K562 (cell line): Measurements from ENCODE around the gene ZNF829. TPM values are rescaled to one million over a fixed set of nuclear protein-coding genes. Genes with fewer than 3 reads are reported as not detected.

Source experiments
- ATAC-seq: fragments of 200-7000 bp; cut with Tn5 transposase; 3 replicates; pipeline ENCODE4 v1.9.1; 2020; ENCODE audit warnings: moderate library complexity
- BruUV-seq: library from RNA; stranded (reverse); fragments of 400-500 nt; replicated peaks from 2 replicates; lab custom pipeline; 2021; lab: Mats Ljungman, UMichigan
- CTCF ChIA-PET: fragments of 300-600 bp; formaldehyde crosslinking; extraction: SDS; loops from one replicate; lab custom pipeline; 2021; ENCODE audit warnings: low intra/inter-chr PET ratio; lab: Yijun Ruan, JAX
- POLR2A ChIA-PET: fragments of 300-600, 350-650 bp; sonication (Branson Sonifier 250); formaldehyde crosslinking; extraction: SDS; loops from one replicate; lab custom pipeline; 2021; ENCODE audit warnings: antibody characterized with exemption, inconsistent platforms; lab: Yijun Ruan, JAX
- DNase-seq, 4 experiments: peaks; one replicate each; pipeline versions ENCODE4 v3.0.0 to v3.0.0-alpha.2; 2011 to 2018; ENCODE audit warnings: low spot score in 3 of 4, mixed read lengths in 3 of 4; ENCODE audit errors: extremely low read depth in 1 of 4
- FAIRE-seq: peaks from 2 replicates; lab custom pipeline; 2011; peaks lifted over from hg19 to GRCh38; lab: Jason Lieb, UNC
- H2AFZ ChIP-seq: 2 replicates; pipeline ENCODE4 v1.6.0; 2011; ENCODE audit warnings: low read depth, low read length, control low read depth, inconsistent platforms
- H3K27ac ChIP-seq: fragments of 200-600 bp; 3 replicates; pipeline ENCODE4 v1.8.0; 2011; ENCODE audit warnings: low read depth, mild to moderate bottlenecking, control low read depth, inconsistent platforms, low read length, moderate library complexity, mixed read lengths; ENCODE audit errors: extremely low read depth
- H3K27me3 ChIP-seq, 2 experiments: fragments of 300-600 bp in 1 of 2; 2 replicates in 1 of 2; 3 replicates in 1 of 2; pipeline versions ENCODE4 v1.6.0 to v1.8.0; 2011; ENCODE audit warnings: inconsistent platforms in 2 of 2, low read length in 2 of 2, mild to moderate bottlenecking in 1 of 2, mixed read lengths in 1 of 2, moderate library complexity in 1 of 2; ENCODE audit not compliant: control insufficient read depth in 2 of 2, insufficient read depth in 2 of 2
- H3K36me3 ChIP-seq: fragments of 300-600 bp; 3 replicates; pipeline ENCODE4 v1.8.0; 2011; ENCODE audit warnings: mild to moderate bottlenecking, low read length, inconsistent platforms; ENCODE audit not compliant: control insufficient read depth, insufficient read depth
- H3K4me1 ChIP-seq, 2 experiments: fragments of 200-600 bp in 1 of 2; replicated peaks in 1 of 2; 2 replicates in 1 of 2; 3 replicates in 1 of 2; pipeline versions ENCODE4 v1.5.1 to v1.8.0; 2011; ENCODE audit warnings: inconsistent platforms in 2 of 2, low read length in 2 of 2, mild to moderate bottlenecking in 1 of 2, mixed read lengths in 1 of 2, moderate library complexity in 1 of 2; ENCODE audit not compliant: control insufficient read depth in 2 of 2, insufficient read depth in 2 of 2
- H3K4me2 ChIP-seq: 2 replicates; pipeline ENCODE4 v1.6.1; 2011; ENCODE audit warnings: low read length, control low read depth, inconsistent platforms, mixed read lengths; ENCODE audit not compliant: insufficient read depth
- H3K4me3 ChIP-seq: fragments of 200-600 bp; sonication (generic), shearing (Covaris generic); 2 replicates; pipeline ENCODE4 v1.5.1; 2016; ENCODE audit warnings: control low read depth, inconsistent platforms
- H3K79me2 ChIP-seq: fragments of 200-600 bp; 3 replicates; pipeline ENCODE4 v1.8.0; 2011; ENCODE audit warnings: low read length, inconsistent platforms; ENCODE audit not compliant: control insufficient read depth, insufficient read depth
- H3K9ac ChIP-seq, 2 experiments: 2 replicates each; pipeline versions ENCODE4 v1.6.0 to v1.6.1; 2011; ENCODE audit warnings: low read depth in 2 of 2, low read length in 2 of 2, control low read depth in 1 of 2, inconsistent platforms in 1 of 2, mild to moderate bottlenecking in 1 of 2, mixed read lengths in 1 of 2; ENCODE audit not compliant: insufficient read depth in 1 of 2
- H3K9me1 ChIP-seq: one replicate; pipeline ENCODE4 v1.6.0; 2011; ENCODE audit warnings: inconsistent platforms, mild to moderate bottlenecking, low read length, moderate library complexity; ENCODE audit not compliant: control insufficient read depth, insufficient read depth
- H3K9me3 ChIP-seq: replicated peaks from 2 replicates; pipeline ENCODE4 v1.5.1; 2011; ENCODE audit warnings: low read depth, low read length, inconsistent platforms; ENCODE audit not compliant: control insufficient read depth, insufficient read depth
- H4K20me1 ChIP-seq: replicated peaks from 2 replicates; pipeline ENCODE4 v1.6.1; 2011; ENCODE audit warnings: low read length, inconsistent platforms, mixed read lengths; ENCODE audit not compliant: control insufficient read depth, insufficient read depth
- DIDO1 ChIP-seq: fragments of 450-650 bp; IDR thresholded peaks from 2 replicates; pipeline ENCODE4 v1.6.1; 2016; ENCODE audit warnings: low read depth, missing biosample characterization, missing genetic modification characterization
- ZNF583 ChIP-seq: fragments of 250-450 bp; sonication (Bioruptor Pico); IDR thresholded peaks from 2 replicates; pipeline ENCODE4 v1.4.0; 2020
- WGBS: fragments of 100-300 bp; shearing (Covaris generic); methylation state at CpG from one replicate; pipeline ENCODE4 v1.1.6; 2016; ENCODE audit warnings: low coverage, mixed read lengths; ENCODE audit not compliant: insufficient coverage; ENCODE audit errors: missing lambda C conversion rate; 5-methylcytosine and 5-hydroxymethylcytosine counted together
- in situ Hi-C: fragments of 300-500 bp; cut with MboI; formaldehyde crosslinking; loops from 4 replicates; pipeline ENCODE4 v1.15.0; 2018; ENCODE audit warnings: inconsistent platforms, mixed read lengths
- intact Hi-C: fragments of 100-400 bp; cut with micrococcal nuclease; formaldehyde crosslinking; loops from 2 replicates; pipeline ENCODE4 v1.14.2; 2022
- polyA plus RNA-seq, 8 experiments: library from polyadenylated mRNA; depleted of rRNA in 4 of 8; stranded (reverse) in 5 of 8; unstranded in 3 of 8; fragments of >200 nt; fragmentation: Nextera tagmentation in 2 of 8; fragmentation: Illumina TruSeq in 1 of 8; extraction: Ambion mirVana in 2 of 8; extraction: Trizol in 1 of 8; gene quantifications; 2 replicates each; pipeline versions ENCODE4 v1.2.1 to v1.2.3, GENCODE V29; 2011 to 2014; ENCODE audit warnings: inconsistent platforms in 1 of 8, missing spikeins in 1 of 8
- total RNA-seq, 7 experiments: library from RNA; depleted of rRNA in 6 of 7; stranded (reverse); fragments of >200 nt in 6 of 7; fragmentation: Illumina TruSeq in 2 of 7; extraction: Trizol in 2 of 7; gene quantifications; 2 replicates each; pipeline versions ENCODE4 v1.2.1 to v1.2.3, GENCODE V29; 2011 to 2021; ENCODE audit warnings: low replicate concordance in 1 of 7
- TF ChIP-seq, protein P1 (sequence below): fragments of 450-650 bp; IDR thresholded peaks from 2 replicates; pipeline ENCODE4 v1.6.1; 2017; ENCODE audit warnings: antibody characterized with exemption, mild to moderate bottlenecking
- TF ChIP-seq, protein P2 (sequence below): sonication (generic); formaldehyde crosslinking; IDR thresholded peaks from 2 replicates; pipeline ENCODE4 v1.8.1; 2023; ENCODE audit warnings: mild to moderate bottlenecking, missing genetic modification reagents, moderate library complexity
- TF ChIP-seq, protein P3 (sequence below): fragments of 200-800 bp; sonication (Bioruptor generic); IDR thresholded peaks from 2 replicates; pipeline ENCODE4 v1.6.1; 2016; ENCODE audit warnings: missing genetic modification characterization, missing compliant biosample characterization

ZNF829 gene
- total and polyA plus RNA-seq, 9 of the 15 experiments (the other 6 are each of a cell fraction or from before 2014, with no cell fraction given), result 0.02 to 0.14 (median 0.06) TPM; not detected in 1

DNA sequence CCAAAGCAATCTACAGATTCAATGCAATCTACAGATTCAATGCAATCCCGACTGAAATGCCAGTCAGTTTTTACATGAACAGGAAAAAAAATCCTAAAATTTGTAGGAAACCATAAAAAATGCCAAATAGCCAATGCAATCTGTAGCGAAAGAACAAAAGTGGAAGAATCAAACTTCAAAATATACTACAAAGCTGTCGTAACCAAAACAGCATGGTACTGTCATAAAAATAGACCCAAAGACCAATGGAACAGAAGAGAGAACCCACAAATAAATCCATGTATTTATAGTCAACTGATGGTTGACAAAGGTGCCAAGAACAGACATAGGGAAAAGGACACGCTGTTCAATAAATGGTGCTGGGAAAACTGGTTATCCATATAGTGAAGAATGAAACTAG lies 17.7 kb downstream of the ZNF829 start:
- Histone ChIP-seq H3K9ac (no peak overlapping the region), H3K4me2 (no peak overlapping the region), H3K9me1 (no peaks in the 10 kb centered on the region), H4K20me1 (no peaks in the 10 kb centered on the region), H3K27me3 (no peaks in the 10 kb centered on the region), H3K36me3 (no peaks in the 10 kb centered on the region), H3K9me3 (no peaks in the 10 kb centered on the region; the same call in 1 of the 2 replicates), H3K79me2 (no peaks in the 10 kb centered on the region), H2AFZ (no peak overlapping the region), H3K27ac (no peak overlapping the region), H3K4me1 (no peaks in the 10 kb centered on the region), H3K4me3 (no peak overlapping the region)
- WGBS, result 5% methylated on average over 4 of the region's 4 CpGs
- POLR2A ChIA-PET, result interaction anchor here (0.6 kb wide), 1 partner anchor 178 kb away, joined by 3 read pairs; no protein-coding TSS in a partner anchor
- BruUV-seq, result no TSS peak
- DNase-seq (no peak), ATAC-seq (no peak), FAIRE-seq (no peak)
- intact Hi-C loops (no loop called here), in situ Hi-C loops (no loop called here)
- CTCF ChIA-PET, result no interaction called here
- TF ChIP-seq ZNF583 (CRISPR knock-in tag), result no peak
- TF ChIP-seq, protein P1, sequence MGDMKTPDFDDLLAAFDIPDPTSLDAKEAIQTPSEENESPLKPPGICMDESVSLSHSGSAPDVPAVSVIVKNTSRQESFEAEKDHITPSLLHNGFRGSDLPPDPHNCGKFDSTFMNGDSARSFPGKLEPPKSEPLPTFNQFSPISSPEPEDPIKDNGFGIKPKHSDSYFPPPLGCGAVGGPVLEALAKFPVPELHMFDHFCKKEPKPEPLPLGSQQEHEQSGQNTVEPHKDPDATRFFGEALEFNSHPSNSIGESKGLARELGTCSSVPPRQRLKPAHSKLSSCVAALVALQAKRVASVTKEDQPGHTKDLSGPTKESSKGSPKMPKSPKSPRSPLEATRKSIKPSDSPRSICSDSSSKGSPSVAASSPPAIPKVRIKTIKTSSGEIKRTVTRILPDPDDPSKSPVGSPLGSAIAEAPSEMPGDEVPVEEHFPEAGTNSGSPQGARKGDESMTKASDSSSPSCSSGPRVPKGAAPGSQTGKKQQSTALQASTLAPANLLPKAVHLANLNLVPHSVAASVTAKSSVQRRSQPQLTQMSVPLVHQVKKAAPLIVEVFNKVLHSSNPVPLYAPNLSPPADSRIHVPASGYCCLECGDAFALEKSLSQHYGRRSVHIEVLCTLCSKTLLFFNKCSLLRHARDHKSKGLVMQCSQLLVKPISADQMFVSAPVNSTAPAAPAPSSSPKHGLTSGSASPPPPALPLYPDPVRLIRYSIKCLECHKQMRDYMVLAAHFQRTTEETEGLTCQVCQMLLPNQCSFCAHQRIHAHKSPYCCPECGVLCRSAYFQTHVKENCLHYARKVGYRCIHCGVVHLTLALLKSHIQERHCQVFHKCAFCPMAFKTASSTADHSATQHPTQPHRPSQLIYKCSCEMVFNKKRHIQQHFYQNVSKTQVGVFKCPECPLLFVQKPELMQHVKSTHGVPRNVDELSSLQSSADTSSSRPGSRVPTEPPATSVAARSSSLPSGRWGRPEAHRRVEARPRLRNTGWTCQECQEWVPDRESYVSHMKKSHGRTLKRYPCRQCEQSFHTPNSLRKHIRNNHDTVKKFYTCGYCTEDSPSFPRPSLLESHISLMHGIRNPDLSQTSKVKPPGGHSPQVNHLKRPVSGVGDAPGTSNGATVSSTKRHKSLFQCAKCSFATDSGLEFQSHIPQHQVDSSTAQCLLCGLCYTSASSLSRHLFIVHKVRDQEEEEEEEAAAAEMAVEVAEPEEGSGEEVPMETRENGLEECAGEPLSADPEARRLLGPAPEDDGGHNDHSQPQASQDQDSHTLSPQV, result no peak
- TF ChIP-seq DIDO1 (tag), result no peak
- TF ChIP-seq, protein P2, sequence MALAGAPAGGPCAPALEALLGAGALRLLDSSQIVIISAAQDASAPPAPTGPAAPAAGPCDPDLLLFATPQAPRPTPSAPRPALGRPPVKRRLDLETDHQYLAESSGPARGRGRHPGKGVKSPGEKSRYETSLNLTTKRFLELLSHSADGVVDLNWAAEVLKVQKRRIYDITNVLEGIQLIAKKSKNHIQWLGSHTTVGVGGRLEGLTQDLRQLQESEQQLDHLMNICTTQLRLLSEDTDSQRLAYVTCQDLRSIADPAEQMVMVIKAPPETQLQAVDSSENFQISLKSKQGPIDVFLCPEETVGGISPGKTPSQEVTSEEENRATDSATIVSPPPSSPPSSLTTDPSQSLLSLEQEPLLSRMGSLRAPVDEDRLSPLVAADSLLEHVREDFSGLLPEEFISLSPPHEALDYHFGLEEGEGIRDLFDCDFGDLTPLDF (CRISPR knock-in tag), result no peak
- TF ChIP-seq, protein P3, sequence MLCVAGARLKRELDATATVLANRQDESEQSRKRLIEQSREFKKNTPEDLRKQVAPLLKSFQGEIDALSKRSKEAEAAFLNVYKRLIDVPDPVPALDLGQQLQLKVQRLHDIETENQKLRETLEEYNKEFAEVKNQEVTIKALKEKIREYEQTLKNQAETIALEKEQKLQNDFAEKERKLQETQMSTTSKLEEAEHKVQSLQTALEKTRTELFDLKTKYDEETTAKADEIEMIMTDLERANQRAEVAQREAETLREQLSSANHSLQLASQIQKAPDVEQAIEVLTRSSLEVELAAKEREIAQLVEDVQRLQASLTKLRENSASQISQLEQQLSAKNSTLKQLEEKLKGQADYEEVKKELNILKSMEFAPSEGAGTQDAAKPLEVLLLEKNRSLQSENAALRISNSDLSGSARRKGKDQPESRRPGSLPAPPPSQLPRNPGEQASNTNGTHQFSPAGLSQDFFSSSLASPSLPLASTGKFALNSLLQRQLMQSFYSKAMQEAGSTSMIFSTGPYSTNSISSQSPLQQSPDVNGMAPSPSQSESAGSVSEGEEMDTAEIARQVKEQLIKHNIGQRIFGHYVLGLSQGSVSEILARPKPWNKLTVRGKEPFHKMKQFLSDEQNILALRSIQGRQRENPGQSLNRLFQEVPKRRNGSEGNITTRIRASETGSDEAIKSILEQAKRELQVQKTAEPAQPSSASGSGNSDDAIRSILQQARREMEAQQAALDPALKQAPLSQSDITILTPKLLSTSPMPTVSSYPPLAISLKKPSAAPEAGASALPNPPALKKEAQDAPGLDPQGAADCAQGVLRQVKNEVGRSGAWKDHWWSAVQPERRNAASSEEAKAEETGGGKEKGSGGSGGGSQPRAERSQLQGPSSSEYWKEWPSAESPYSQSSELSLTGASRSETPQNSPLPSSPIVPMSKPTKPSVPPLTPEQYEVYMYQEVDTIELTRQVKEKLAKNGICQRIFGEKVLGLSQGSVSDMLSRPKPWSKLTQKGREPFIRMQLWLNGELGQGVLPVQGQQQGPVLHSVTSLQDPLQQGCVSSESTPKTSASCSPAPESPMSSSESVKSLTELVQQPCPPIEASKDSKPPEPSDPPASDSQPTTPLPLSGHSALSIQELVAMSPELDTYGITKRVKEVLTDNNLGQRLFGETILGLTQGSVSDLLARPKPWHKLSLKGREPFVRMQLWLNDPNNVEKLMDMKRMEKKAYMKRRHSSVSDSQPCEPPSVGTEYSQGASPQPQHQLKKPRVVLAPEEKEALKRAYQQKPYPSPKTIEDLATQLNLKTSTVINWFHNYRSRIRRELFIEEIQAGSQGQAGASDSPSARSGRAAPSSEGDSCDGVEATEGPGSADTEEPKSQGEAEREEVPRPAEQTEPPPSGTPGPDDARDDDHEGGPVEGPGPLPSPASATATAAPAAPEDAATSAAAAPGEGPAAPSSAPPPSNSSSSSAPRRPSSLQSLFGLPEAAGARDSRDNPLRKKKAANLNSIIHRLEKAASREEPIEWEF, result no peak
